ENCODE results near the gene CHM.

Gene CHM

GRCh38 chrX:85859426-85859825 is 187.9 kb downstream of the CHM start:
- no peaks in the 10 kb centered on the region for H4K20me1 ChIP-seq (ENCODE audit: low read depth, low read length)
- no peaks in the 10 kb centered on the region for H3K9me2 ChIP-seq (replicated peaks; ENCODE audit: insufficient read depth, low read length)
- H3K79me2 ChIP-seq (ENCODE audit: insufficient read depth, low read length), result no peaks in the 10 kb centered on the region
- no peak overlapping the region for H2AFZ ChIP-seq (ENCODE audit: low read depth, low read length, severe bottlenecking)
- H3F3A ChIP-seq (ENCODE audit: insufficient read depth), result no peaks in the 10 kb centered on the region
- H3K9me3 ChIP-seq (ENCODE audit: insufficient read depth, low read length), result no peaks in the 10 kb centered on the region
- H3K4me3 ChIP-seq (ENCODE audit: insufficient read depth, low read length, poor library complexity, severe bottlenecking), result no peak overlapping the region
- H3K9ac ChIP-seq (ENCODE audit: low read length), result no peak overlapping the region
- TF ChIP-seq, protein P1, sequence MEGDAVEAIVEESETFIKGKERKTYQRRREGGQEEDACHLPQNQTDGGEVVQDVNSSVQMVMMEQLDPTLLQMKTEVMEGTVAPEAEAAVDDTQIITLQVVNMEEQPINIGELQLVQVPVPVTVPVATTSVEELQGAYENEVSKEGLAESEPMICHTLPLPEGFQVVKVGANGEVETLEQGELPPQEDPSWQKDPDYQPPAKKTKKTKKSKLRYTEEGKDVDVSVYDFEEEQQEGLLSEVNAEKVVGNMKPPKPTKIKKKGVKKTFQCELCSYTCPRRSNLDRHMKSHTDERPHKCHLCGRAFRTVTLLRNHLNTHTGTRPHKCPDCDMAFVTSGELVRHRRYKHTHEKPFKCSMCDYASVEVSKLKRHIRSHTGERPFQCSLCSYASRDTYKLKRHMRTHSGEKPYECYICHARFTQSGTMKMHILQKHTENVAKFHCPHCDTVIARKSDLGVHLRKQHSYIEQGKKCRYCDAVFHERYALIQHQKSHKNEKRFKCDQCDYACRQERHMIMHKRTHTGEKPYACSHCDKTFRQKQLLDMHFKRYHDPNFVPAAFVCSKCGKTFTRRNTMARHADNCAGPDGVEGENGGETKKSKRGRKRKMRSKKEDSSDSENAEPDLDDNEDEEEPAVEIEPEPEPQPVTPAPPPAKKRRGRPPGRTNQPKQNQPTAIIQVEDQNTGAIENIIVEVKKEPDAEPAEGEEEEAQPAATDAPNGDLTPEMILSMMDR (IDR thresholded peaks at IDR 0.05; ENCODE audit: insufficient read depth, low read length, poor library complexity, severe bottlenecking), result no peak
- TF ChIP-seq EZH2phosphoT487 (conservative IDR thresholded peaks at IDR 0.05; ENCODE audit: low read length), result no peak
- H3K4me2 ChIP-seq (ENCODE audit: low read depth, low read length, poor library complexity, severe bottlenecking), result no peak overlapping the region
- no peak overlapping the region for H3K27ac ChIP-seq (ENCODE audit: low read depth, low read length)
- no peaks in the 10 kb centered on the region for H3K36me3 ChIP-seq (ENCODE audit: low read length)
- no peaks in the 10 kb centered on the region for H3K27me3 ChIP-seq (ENCODE audit: low read length)

DNA sequence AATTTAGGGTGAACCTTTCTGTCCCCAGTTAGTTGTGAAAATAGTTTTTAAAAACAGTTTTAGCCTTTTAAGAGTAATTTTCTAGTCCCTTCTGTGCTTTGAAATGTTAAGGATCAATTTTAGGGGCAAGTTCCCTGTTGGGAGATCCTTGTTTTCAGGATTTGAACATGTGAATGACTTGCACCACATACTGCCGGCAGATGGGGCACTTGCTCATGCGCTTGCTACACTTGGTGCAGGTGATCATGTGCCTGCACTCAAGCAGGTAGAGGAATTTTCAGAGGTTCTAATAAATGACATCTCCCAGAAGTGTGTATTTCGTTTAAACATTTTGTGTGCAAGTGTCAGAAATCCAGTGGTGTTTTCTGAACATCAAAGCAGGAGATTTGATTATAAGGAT is 195.9 kb downstream of the CHM start:
- Histone ChIP-seq H4K20me1 (ENCODE audit: low read depth, low read length) (no peaks in the 10 kb centered on the region), H2AFZ (ENCODE audit: low read depth, low read length, severe bottlenecking) (no peak overlapping the region), H3K9me3 (ENCODE audit: insufficient read depth, low read length) (no peaks in the 10 kb centered on the region), H3F3A (ENCODE audit: insufficient read depth) (no peaks in the 10 kb centered on the region), H3K27ac (ENCODE audit: low read depth, low read length) (no peak overlapping the region), H3K4me3 (ENCODE audit: insufficient read depth, low read length, poor library complexity, severe bottlenecking) (no peak overlapping the region), H3K27me3 (ENCODE audit: low read length) (no peaks in the 10 kb centered on the region), H3K9me2 (replicated peaks; ENCODE audit: insufficient read depth, low read length) (no peaks in the 10 kb centered on the region), H3K79me2 (ENCODE audit: insufficient read depth, low read length) (no peaks in the 10 kb centered on the region), H3K9ac (ENCODE audit: low read length) (no peak overlapping the region), H3K36me3 (ENCODE audit: low read length) (no peaks in the 10 kb centered on the region), H3K4me2 (ENCODE audit: low read depth, low read length, poor library complexity, severe bottlenecking) (no peak overlapping the region)
- TF ChIP-seq, protein P1 (IDR thresholded peaks at IDR 0.05; ENCODE audit: insufficient read depth, low read length, poor library complexity, severe bottlenecking), result no peak
- TF ChIP-seq EZH2phosphoT487 (conservative IDR thresholded peaks at IDR 0.05; ENCODE audit: low read length), result no peak

DNA sequence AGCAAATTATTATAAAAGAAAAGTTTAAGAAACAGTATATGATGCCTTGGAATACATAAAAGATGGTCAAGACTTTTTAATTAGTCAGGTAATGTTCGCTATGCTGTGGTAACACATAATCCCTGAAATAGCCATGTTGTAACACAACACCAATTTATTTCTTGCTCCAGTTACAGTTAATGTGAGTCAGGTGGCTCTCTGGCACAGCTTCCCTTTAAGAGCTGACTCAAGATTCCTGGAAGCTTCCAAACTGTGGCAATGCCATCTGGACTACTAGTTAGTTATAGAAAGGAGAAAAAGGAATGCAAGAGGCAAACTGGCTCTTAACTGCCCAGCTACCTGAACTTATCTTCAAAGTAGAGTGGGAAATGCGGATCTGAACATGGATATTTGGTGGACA is 210.5 kb downstream of the CHM start:
- no peaks in the 10 kb centered on the region for H3F3A ChIP-seq (ENCODE audit: insufficient read depth)
- no peak overlapping the region for H3K4me3 ChIP-seq (ENCODE audit: insufficient read depth, low read length, poor library complexity, severe bottlenecking)
- no peaks in the 10 kb centered on the region for H3K9me2 ChIP-seq (replicated peaks; ENCODE audit: insufficient read depth, low read length)
- H3K27ac ChIP-seq (ENCODE audit: low read depth, low read length), result no peak overlapping the region
- TF ChIP-seq, protein P1 (IDR thresholded peaks at IDR 0.05; ENCODE audit: insufficient read depth, low read length, poor library complexity, severe bottlenecking), result no peak
- TF ChIP-seq EZH2phosphoT487 (conservative IDR thresholded peaks at IDR 0.05; ENCODE audit: low read length), result no peak
- H3K9ac ChIP-seq (ENCODE audit: low read length), result no peak overlapping the region
- H3K9me3 ChIP-seq (ENCODE audit: insufficient read depth, low read length), result no peaks in the 10 kb centered on the region
- no peaks in the 10 kb centered on the region for H3K27me3 ChIP-seq (ENCODE audit: low read length)
- H3K36me3 ChIP-seq (ENCODE audit: low read length), result no peaks in the 10 kb centered on the region
- no peak overlapping the region for H3K4me2 ChIP-seq (ENCODE audit: low read depth, low read length, poor library complexity, severe bottlenecking)
- no peaks in the 10 kb centered on the region for H4K20me1 ChIP-seq (ENCODE audit: low read depth, low read length)
- no peaks in the 10 kb centered on the region for H3K79me2 ChIP-seq (ENCODE audit: insufficient read depth, low read length)
- H2AFZ ChIP-seq (ENCODE audit: low read depth, low read length, severe bottlenecking), result no peak overlapping the region
